DMS153 treated with DMSO at 0.1 percent for 48 hours (cell line): ENCODE results near the gene NARS2.

ENCODE experiments used
- DNase-seq: peaks from one replicate; lab custom pipeline; 2025; ENCODE audit not compliant: unreplicated experiment; lab: John Stamatoyannopoulos, UW

NARS2 gene

GRCh38 chr11:78417175-78417887 lies 157.3 kb downstream of the NARS2 start, which contains the start of gene GAB2:
Gene GAB2 (minus strand): TSS chr11:78417820. CDS start chr11:78417720, 100 bp downstream.
- no peak for DNase-seq

- peak; percentile 64 for DNase-seq
Measured at GRCh38 chr11:78416285-78417174, 158.1 kb downstream of the NARS2 start.

- DNase-seq = no peak
Measured at GRCh38 chr11:78415338-78415737, 159.3 kb downstream of the NARS2 start.

- no peak for DNase-seq
Measured at GRCh38 chr11:78414321-78415051, 160.2 kb downstream of the NARS2 start.

GRCh38 chr11:78408619-78409018 lies 166.0 kb downstream of the NARS2 start:
- DNase-seq = no peak

GRCh38 chr11:78406568-78407196 lies 168.0 kb downstream of the NARS2 start:
- DNase-seq = no peak

GRCh38 chr11:78405805-78406204 lies 168.9 kb downstream of the NARS2 start:
- DNase-seq = no peak

GRCh38 chr11:78403781-78404180 lies 170.9 kb downstream of the NARS2 start:
- DNase-seq = no peak

- DNase-seq = no peak
Measured at GRCh38 chr11:78402847-78403246, 171.8 kb downstream of the NARS2 start.

GRCh38 chr11:78400702-78401101 lies 174.0 kb downstream of the NARS2 start:
- DNase-seq = no peak

GRCh38 chr11:78400116-78400515 lies 174.5 kb downstream of the NARS2 start:
- DNase-seq = no peak

- no peak for DNase-seq
Measured at GRCh38 chr11:78399136-78399535, 175.5 kb downstream of the NARS2 start.

- no peak for DNase-seq
Measured at GRCh38 chr11:78398715-78399114, 175.9 kb downstream of the NARS2 start.

- no peak for DNase-seq
Measured at GRCh38 chr11:78397398-78397797, 177.3 kb downstream of the NARS2 start.

- DNase-seq = no peak
Measured at GRCh38 chr11:78395597-78395996, 179.1 kb downstream of the NARS2 start.

- DNase-seq = no peak
Measured at GRCh38 chr11:78392854-78393253, 181.8 kb downstream of the NARS2 start.

- DNase-seq = no peak
Measured at GRCh38 chr11:78391424-78391823, 183.2 kb downstream of the NARS2 start.

- no peak for DNase-seq
Measured at GRCh38 chr11:78390809-78391208, 183.9 kb downstream of the NARS2 start.

- no peak for DNase-seq
Measured at GRCh38 chr11:78386215-78386941, 188.3 kb downstream of the NARS2 start.
